OCI-LY7 (cell line): ENCODE measurements around the gene HLA-DOA. TPM values are rescaled to one million over a fixed set of nuclear protein-coding genes. Genes with fewer than 3 reads are reported as not detected.

Source experiments
- BruUV-seq: library from RNA; stranded (reverse); fragments of 400-500 nt; replicated peaks from 2 replicates; lab custom pipeline; 2021; lab: Mats Ljungman, UMichigan
- CTCF ChIA-PET: fragments of 300-600 bp; sonication (Branson Sonifier 250); formaldehyde crosslinking; loops from one replicate; lab custom pipeline; 2022; ENCODE audit warnings: antibody characterized with exemption; ENCODE audit not compliant: unreplicated experiment; lab: Charles Lee
- POLR2A ChIA-PET: fragments of 300-600 bp; sonication (Branson Sonifier 250); formaldehyde crosslinking; loops from one replicate; lab custom pipeline; 2022; ENCODE audit warnings: antibody characterized with exemption; lab: Charles Lee
- DNase-seq: peaks from one replicate; pipeline ENCODE4 v3.0.0-alpha.2; 2015; ENCODE audit warnings: low spot score
- H2AFZ ChIP-seq: fragments of 200-600 bp; sonication (generic), shearing (Covaris generic); 2 replicates; pipeline ENCODE4 v1.6.1; 2014; ENCODE audit warnings: mild to moderate bottlenecking, antibody characterized with exemption, low read length, moderate library complexity
- H3K27ac ChIP-seq: fragments of 200-600 bp; sonication (generic); 2 replicates; pipeline ENCODE4 v1.5.1; 2014; ENCODE audit warnings: mixed run types, low read depth, mild to moderate bottlenecking, moderate library complexity, low read length, inconsistent platforms; ENCODE audit not compliant: poor library complexity, severe bottlenecking
- H3K36me3 ChIP-seq: fragments of 200-600 bp; sonication (generic); 2 replicates; pipeline ENCODE4 v1.6.1; 2014; ENCODE audit warnings: mild to moderate bottlenecking, antibody characterized with exemption, low read length, moderate library complexity, mixed read lengths; ENCODE audit not compliant: insufficient read depth
- H3K4me1 ChIP-seq: fragments of 200-600 bp; sonication (generic); 2 replicates; pipeline ENCODE4 v1.5.1; 2014; ENCODE audit warnings: mild to moderate bottlenecking, low read length; ENCODE audit not compliant: insufficient read depth, poor library complexity, severe bottlenecking
- H3K4me2 ChIP-seq: fragments of 200-600 bp; sonication (generic); 2 replicates; pipeline ENCODE4 v1.6.1; 2014; ENCODE audit warnings: mild to moderate bottlenecking, low read length
- H3K4me3 ChIP-seq: fragments of 200-600 bp; sonication (generic); 2 replicates; pipeline ENCODE4 v1.5.1; 2014; ENCODE audit warnings: mild to moderate bottlenecking, low read depth, low read length; ENCODE audit not compliant: poor library complexity, severe bottlenecking
- H3K79me2 ChIP-seq: fragments of 200-600 bp; sonication (generic); 2 replicates; pipeline ENCODE4 v1.6.1; 2016; ENCODE audit warnings: low read depth, mild to moderate bottlenecking, low read length, moderate library complexity, mixed read lengths; ENCODE audit not compliant: insufficient read depth
- H3K9me2 ChIP-seq: fragments of 200-600 bp; sonication (generic); 2 replicates; pipeline ENCODE4 v1.6.1; 2016; ENCODE audit warnings: mild to moderate bottlenecking, low read length, mixed read lengths; ENCODE audit not compliant: insufficient read depth
- H3K9me3 ChIP-seq: fragments of 200-600 bp; sonication (generic); 2 replicates; pipeline ENCODE4 v1.6.1; 2014; ENCODE audit warnings: mild to moderate bottlenecking, mixed run types, low read length, mixed read lengths
- H4K20me1 ChIP-seq: fragments of 200-600 bp; sonication (generic); 2 replicates; pipeline ENCODE4 v1.6.1; 2014; ENCODE audit warnings: mild to moderate bottlenecking, antibody characterized with exemption, low read length, moderate library complexity, mixed read lengths; ENCODE audit not compliant: insufficient read depth
- EZH2phosphoT487 ChIP-seq: fragments of 200-600 bp; sonication (generic); IDR thresholded peaks from 2 replicates; pipeline ENCODE4 v1.6.1; 2018; ENCODE audit warnings: low read depth, borderline replicate concordance, mild to moderate bottlenecking, mixed run types, antibody characterized with exemption, low read length, moderate library complexity, mixed read lengths
- intact Hi-C: fragments of 100-400 bp; cut with micrococcal nuclease; formaldehyde crosslinking; loops from one replicate; pipeline ENCODE4 v1.10.0; 2022; ENCODE audit not compliant: unreplicated experiment
- total RNA-seq, 2 experiments: library from RNA; depleted of rRNA in 1 of 2; stranded (reverse); fragments of >200 nt in 1 of 2; shearing (Covaris generic) in 1 of 2; gene quantifications; 2 replicates each; pipeline ENCODE4 v1.2.3, GENCODE V29; 2014 to 2022
- TF ChIP-seq, protein P1 (sequence below): fragments of 200-600 bp; sonication (generic); conservative IDR thresholded peaks from 2 replicates; pipeline ENCODE4 v1.5.1; 2014; ENCODE audit warnings: mild to moderate bottlenecking, antibody characterized with exemption, low read length, moderate library complexity, mixed read lengths

Gene HLA-DOA
- total RNA-seq, 2 experiments from 2014 or later = 55.0 to 78.3 TPM

DNA sequence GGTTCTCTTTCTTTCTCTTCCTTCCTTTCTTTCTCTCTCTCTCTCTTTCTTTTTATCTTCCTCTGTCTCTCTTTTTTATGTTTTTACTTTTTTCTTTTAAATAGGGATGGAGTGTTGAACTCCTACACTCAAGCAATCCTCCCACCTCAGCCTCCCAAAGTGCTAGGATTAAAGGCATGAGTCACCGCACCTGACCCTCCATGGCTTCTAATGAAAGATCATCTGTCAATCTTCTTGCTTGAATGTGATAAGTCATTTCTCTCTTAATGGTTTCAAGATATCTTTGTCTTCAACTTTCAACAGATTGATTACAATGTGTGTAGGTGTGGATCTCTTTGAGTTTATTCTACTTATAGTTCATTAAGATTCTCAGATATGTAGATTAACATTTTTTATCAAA, 25.2 kb upstream of the HLA-DOA start:
- CTCF ChIA-PET = no interaction called here
- Histone ChIP-seq H3K9me2 (no peaks in the 10 kb centered on the region), H3K4me3 (no peak overlapping the region), H3K36me3 (no peaks in the 10 kb centered on the region; the same call in 1 of the 2 replicates), H3K4me1 (peaks cover 22% of the 10 kb centered on the region), H3K27ac (no peak overlapping the region), H2AFZ (no peak overlapping the region), H3K4me2 (no peak overlapping the region), H3K79me2 (no peaks in the 10 kb centered on the region), H4K20me1 (no peaks in the 10 kb centered on the region), H3K9me3 (peaks cover 18% of the 10 kb centered on the region)
- no peak for DNase-seq
- TF ChIP-seq EZH2phosphoT487 = no peak
- TF ChIP-seq, protein P1, sequence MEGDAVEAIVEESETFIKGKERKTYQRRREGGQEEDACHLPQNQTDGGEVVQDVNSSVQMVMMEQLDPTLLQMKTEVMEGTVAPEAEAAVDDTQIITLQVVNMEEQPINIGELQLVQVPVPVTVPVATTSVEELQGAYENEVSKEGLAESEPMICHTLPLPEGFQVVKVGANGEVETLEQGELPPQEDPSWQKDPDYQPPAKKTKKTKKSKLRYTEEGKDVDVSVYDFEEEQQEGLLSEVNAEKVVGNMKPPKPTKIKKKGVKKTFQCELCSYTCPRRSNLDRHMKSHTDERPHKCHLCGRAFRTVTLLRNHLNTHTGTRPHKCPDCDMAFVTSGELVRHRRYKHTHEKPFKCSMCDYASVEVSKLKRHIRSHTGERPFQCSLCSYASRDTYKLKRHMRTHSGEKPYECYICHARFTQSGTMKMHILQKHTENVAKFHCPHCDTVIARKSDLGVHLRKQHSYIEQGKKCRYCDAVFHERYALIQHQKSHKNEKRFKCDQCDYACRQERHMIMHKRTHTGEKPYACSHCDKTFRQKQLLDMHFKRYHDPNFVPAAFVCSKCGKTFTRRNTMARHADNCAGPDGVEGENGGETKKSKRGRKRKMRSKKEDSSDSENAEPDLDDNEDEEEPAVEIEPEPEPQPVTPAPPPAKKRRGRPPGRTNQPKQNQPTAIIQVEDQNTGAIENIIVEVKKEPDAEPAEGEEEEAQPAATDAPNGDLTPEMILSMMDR = no peak
- POLR2A ChIA-PET = interaction anchor here (9.1 kb wide), 1 partner anchor 39 kb away, joined by 75 read pairs; the partner anchor contains the start of genes HLA-DPA1 and HLA-DPB1
- no TSS peak for BruUV-seq
- intact Hi-C loops = no loop called here

DNA sequence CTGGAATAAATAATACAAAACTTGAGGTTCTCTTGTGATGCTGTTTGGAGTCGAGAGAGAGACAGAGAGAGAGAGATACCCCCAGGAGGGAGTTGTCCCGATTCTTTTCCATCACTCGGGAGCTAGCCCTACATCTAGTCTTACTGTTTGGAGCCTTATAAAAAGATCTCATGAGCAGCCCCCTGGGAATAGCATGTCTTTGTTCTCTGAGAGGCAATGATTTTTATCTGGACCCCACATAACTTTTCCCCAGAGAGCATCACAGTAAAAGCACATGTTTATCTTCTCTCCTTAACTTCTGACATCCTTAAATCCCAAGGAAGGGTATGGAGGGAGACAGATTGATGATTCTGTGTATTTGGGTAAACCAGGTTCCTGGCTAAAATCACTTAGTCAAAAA, 20.9 kb upstream of the HLA-DOA start:
- TF ChIP-seq EZH2phosphoT487 = no peak
- TF ChIP-seq, protein P1 = 0 out of 2 replicates have a peak, but pooled peaks have one; percentile 9
- peak overlapping the region; percentile 52 for H3K4me3 ChIP-seq
- H3K9me2 ChIP-seq = no peaks in the 10 kb centered on the region
- peak overlapping the region; percentile 69 for H3K4me2 ChIP-seq
- BruUV-seq = no TSS peak
- ChIA-PET CTCF (interaction anchor here (1.1 kb wide), 1 partner anchor 43 kb away, joined by 4 read pairs; the partner anchor contains the start of gene HLA-DPA1), POLR2A (interaction anchor here (0.8 to 9.1 kb wide), 4 partner anchors 12 to 1790 kb away, joined by 3 to 75 read pairs (median 10); partner anchors contain the start of genes HLA-DPA1 and HLA-DPB1)
- DNase-seq = peak; percentile 51
- H4K20me1 ChIP-seq = no peaks in the 10 kb centered on the region
- H3K4me1 ChIP-seq = peaks cover 49% of the 10 kb centered on the region
- H3K27ac ChIP-seq = peak overlapping the region; percentile 84
- H3K9me3 ChIP-seq = peaks cover 21% of the 10 kb centered on the region
- intact Hi-C loops = no loop called here
- no peaks in the 10 kb centered on the region for H3K79me2 ChIP-seq
- peak overlapping the region; percentile 88 for H2AFZ ChIP-seq
- H3K36me3 ChIP-seq = no peaks in the 10 kb centered on the region; the same call in 1 of the 2 replicates
